Measurements from ENCODE around the gene MAN1A2. TPM values are rescaled to one million over a fixed set of nuclear protein-coding genes. Genes with fewer than 3 reads are reported as not detected.

The MAN1A2 gene
- total RNA-seq, 1 donor from 2014 or later = 30.7 TPM

DNA sequence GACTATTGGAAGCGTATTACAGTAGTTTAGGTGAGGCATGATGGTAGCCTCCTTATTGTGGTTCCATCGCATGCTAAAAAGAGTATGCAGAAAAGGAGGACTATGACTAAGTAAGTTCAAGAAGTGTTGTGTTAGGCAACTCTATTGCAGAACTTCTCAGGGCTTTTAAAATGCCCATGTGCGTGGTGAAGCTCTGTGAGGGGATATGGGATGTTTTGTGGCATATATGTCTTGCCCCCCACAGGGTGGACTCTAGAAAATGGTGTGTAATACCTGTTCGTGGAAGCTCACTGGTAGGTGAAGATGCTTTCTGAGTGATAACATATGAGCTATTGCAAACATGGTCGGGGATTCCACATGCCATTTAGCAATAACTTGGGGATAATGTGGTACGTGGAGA is 31.7 kb downstream of the MAN1A2 start:
- Histone ChIP-seq H3K4me3 (no peak overlapping the region), H3K27ac (no peak overlapping the region), H3K4me1 (peaks cover 8% of the 10 kb centered on the region), H3K27me3 (no peaks in the 10 kb centered on the region), H3K9me3 (no peaks in the 10 kb centered on the region), H3K36me3 (peaks cover 0 to 11% of the 10 kb centered on the region in 2 donors)
- no peak for DNase-seq (ENCODE audit: extremely low spot score in 2 of 2)
- TF ChIP-seq CTCF (IDR thresholded peaks at IDR 0.05) (no peak), POLR2AphosphoS5 (IDR thresholded peaks at IDR 0.05; ENCODE audit: insufficient read depth in 1 of 2, low read depth in 1 of 2) (no peak), POLR2A (IDR thresholded peaks at IDR 0.05) (no peak)
- intact Hi-C loops (cut with DNase I) = no loop called here

GRCh38 chr1:117401761-117402160 is 34.5 kb downstream of the MAN1A2 start:
- intact Hi-C loops (cut with DNase I) = no loop called here
- DNase-seq (ENCODE audit: extremely low spot score in 2 of 2) = no peak
- Histone ChIP-seq H3K36me3 (peaks cover 0 to 11% of the 10 kb centered on the region in 2 donors), H3K4me1 (peaks cover 4% of the 10 kb centered on the region), H3K4me3 (no peak overlapping the region), H3K27ac (no peak overlapping the region), H3K27me3 (no peaks in the 10 kb centered on the region), H3K9me3 (no peaks in the 10 kb centered on the region)
- no peak for TF ChIP-seq POLR2AphosphoS5 (IDR thresholded peaks at IDR 0.05; ENCODE audit: insufficient read depth in 1 of 2, low read depth in 1 of 2)
- no peak for TF ChIP-seq POLR2A (IDR thresholded peaks at IDR 0.05)
- no peak for TF ChIP-seq CTCF (IDR thresholded peaks at IDR 0.05)

- intact Hi-C loops (cut with DNase I) = no loop called here
- H3K4me3 ChIP-seq = no peak overlapping the region
- TF ChIP-seq CTCF (IDR thresholded peaks at IDR 0.05) (no peak), POLR2A (IDR thresholded peaks at IDR 0.05) (no peak), POLR2AphosphoS5 (IDR thresholded peaks at IDR 0.05; ENCODE audit: insufficient read depth in 1 of 2, low read depth in 1 of 2) (no peak)
Observed at GRCh38 chr1:117403597-117403996, 36.3 kb downstream of the MAN1A2 start.

DNA sequence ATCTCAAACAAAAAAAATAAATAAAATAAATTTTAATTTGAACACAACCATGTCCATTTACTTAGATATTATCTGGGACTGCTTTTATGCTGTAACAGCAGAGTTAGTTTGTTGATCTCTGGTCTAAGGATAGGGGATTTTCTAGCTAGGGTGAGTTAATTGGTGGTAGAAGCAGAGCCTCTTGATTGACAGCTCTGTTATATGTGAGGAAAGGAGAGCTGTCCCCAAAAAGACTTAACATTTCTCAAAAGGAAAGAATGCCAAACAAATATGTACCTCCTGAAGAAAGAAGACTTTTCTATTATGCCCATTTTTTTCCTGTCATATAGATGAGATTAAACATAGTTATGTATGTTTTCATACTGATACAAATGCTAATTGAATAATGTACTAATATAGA is 37.8 kb downstream of the MAN1A2 start:
- Histone ChIP-seq H3K27me3 (no peaks in the 10 kb centered on the region), H3K9me3 (no peaks in the 10 kb centered on the region), H3K27ac (no peak overlapping the region), H3K36me3 (peaks cover 0 to 11% of the 10 kb centered on the region in 2 donors), H3K4me3 (no peak overlapping the region), H3K4me1 (no peaks in the 10 kb centered on the region)
- DNase-seq (ENCODE audit: extremely low spot score in 2 of 2) = no peak
- no peak for TF ChIP-seq POLR2AphosphoS5 (IDR thresholded peaks at IDR 0.05; ENCODE audit: insufficient read depth in 1 of 2, low read depth in 1 of 2)
- no peak for TF ChIP-seq CTCF (IDR thresholded peaks at IDR 0.05)
- TF ChIP-seq POLR2A (IDR thresholded peaks at IDR 0.05) = no peak
- intact Hi-C loops (cut with DNase I) = no loop called here

More at GRCh38 chr1:117403597-117403996, 36.3 kb downstream of the MAN1A2 start:
- peaks cover 0 to 11% of the 10 kb centered on the region in 2 donors for H3K36me3 ChIP-seq
- no peaks in the 10 kb centered on the region for H3K4me1 ChIP-seq
- H3K27ac ChIP-seq = no peak overlapping the region
- no peaks in the 10 kb centered on the region for H3K27me3 ChIP-seq
- DNase-seq (ENCODE audit: extremely low spot score in 2 of 2) = no peak
- H3K9me3 ChIP-seq = no peaks in the 10 kb centered on the region

DNA sequence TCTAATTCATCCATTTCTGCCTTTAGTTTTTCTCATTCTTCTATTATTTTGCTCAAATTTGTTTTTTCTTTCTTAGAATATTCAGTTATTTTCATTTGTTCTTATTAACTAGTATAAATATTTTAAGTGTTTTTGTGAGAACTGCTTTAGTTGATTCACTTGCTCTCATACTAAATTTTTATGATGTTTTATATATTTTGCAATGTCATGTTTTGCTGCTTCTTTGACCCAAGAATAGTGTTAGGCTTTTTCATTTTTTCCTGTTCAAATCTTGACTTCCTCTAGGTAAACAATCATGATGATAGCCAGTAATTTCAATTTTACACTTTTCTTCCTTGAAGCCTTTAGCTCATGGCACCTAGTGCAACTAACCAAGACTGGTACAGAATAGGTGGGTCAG is 45.2 kb downstream of the MAN1A2 start:
- Histone ChIP-seq H3K9me3 (no peaks in the 10 kb centered on the region), H3K4me3 (no peak overlapping the region), H3K27ac (no peak overlapping the region), H3K36me3 (peaks cover 0 to 7% of the 10 kb centered on the region in 2 donors), H3K4me1 (no peaks in the 10 kb centered on the region), H3K27me3 (no peaks in the 10 kb centered on the region)
- TF ChIP-seq CTCF (IDR thresholded peaks at IDR 0.05) (no peak), POLR2A (IDR thresholded peaks at IDR 0.05) (no peak), POLR2AphosphoS5 (IDR thresholded peaks at IDR 0.05; ENCODE audit: insufficient read depth in 1 of 2, low read depth in 1 of 2) (no peak)
- intact Hi-C loops (cut with DNase I) = no loop called here
- no peak for DNase-seq (ENCODE audit: extremely low spot score in 2 of 2)

Measured in vagina (tissue), 2 donors.